Measurements from ENCODE around the gene CA4.

The CA4 gene

DNA sequence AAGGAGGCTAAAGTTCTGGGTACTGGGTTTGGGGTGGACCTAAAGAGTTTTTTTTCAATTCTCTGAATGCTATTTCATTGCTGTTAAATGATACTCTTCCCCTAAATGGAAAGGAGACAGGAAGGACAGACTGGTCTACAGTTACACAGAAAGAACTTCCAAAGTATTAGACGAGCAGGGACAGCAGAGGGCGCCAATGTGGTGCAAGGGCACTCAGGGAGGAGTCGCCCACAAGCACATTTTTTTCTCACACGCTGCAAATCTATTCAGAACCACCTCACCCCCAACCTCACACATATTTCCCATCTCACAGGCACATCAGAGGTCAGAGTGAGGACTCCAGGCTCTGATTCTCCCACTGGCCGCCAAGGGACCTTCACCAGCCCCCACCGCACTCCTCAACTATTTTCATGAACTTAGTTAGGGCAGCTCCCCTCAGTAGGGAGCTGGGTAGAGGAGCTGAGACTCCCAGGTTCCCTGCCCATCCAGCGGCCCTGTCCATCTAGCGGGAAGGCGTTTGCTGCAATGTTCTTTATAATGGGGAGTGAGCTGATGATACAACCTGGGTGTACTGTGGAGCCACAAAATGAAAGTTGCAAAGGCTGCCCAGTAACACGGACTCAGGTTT lies 6.8 kb upstream of the CA4 start:
- Histone ChIP-seq H3K36me3 (ENCODE audit: low read length) (no peaks in the 10 kb centered on the region), H2AFZ (ENCODE audit: low read depth, low read length, severe bottlenecking) (peak overlapping the region; percentile 86), H4K20me1 (ENCODE audit: low read depth, low read length) (no peaks in the 10 kb centered on the region), H3K27ac (ENCODE audit: low read depth, low read length) (no peak overlapping the region), H3K27me3 (ENCODE audit: low read length) (no peaks in the 10 kb centered on the region), H3K4me3 (ENCODE audit: insufficient read depth, low read length, poor library complexity, severe bottlenecking) (no peak overlapping the region), H3K4me2 (ENCODE audit: low read depth, low read length, poor library complexity, severe bottlenecking) (peak overlapping the region; percentile 34), H3F3A (ENCODE audit: insufficient read depth) (no peaks in the 10 kb centered on the region), H3K9me3 (ENCODE audit: insufficient read depth, low read length) (no peaks in the 10 kb centered on the region), H3K9me2 (replicated peaks; ENCODE audit: insufficient read depth, low read length) (no peaks in the 10 kb centered on the region), H3K79me2 (ENCODE audit: insufficient read depth, low read length) (no peaks in the 10 kb centered on the region), H3K9ac (ENCODE audit: low read length) (peak overlapping the region; percentile 9; the same call in 1 of the 2 replicates)
- TF ChIP-seq EZH2phosphoT487 (conservative IDR thresholded peaks at IDR 0.05; ENCODE audit: low read length) = no peak
- TF ChIP-seq, protein P1, sequence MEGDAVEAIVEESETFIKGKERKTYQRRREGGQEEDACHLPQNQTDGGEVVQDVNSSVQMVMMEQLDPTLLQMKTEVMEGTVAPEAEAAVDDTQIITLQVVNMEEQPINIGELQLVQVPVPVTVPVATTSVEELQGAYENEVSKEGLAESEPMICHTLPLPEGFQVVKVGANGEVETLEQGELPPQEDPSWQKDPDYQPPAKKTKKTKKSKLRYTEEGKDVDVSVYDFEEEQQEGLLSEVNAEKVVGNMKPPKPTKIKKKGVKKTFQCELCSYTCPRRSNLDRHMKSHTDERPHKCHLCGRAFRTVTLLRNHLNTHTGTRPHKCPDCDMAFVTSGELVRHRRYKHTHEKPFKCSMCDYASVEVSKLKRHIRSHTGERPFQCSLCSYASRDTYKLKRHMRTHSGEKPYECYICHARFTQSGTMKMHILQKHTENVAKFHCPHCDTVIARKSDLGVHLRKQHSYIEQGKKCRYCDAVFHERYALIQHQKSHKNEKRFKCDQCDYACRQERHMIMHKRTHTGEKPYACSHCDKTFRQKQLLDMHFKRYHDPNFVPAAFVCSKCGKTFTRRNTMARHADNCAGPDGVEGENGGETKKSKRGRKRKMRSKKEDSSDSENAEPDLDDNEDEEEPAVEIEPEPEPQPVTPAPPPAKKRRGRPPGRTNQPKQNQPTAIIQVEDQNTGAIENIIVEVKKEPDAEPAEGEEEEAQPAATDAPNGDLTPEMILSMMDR (IDR thresholded peaks at IDR 0.05; ENCODE audit: insufficient read depth, low read length, poor library complexity, severe bottlenecking) = peak; percentile 86

DNA sequence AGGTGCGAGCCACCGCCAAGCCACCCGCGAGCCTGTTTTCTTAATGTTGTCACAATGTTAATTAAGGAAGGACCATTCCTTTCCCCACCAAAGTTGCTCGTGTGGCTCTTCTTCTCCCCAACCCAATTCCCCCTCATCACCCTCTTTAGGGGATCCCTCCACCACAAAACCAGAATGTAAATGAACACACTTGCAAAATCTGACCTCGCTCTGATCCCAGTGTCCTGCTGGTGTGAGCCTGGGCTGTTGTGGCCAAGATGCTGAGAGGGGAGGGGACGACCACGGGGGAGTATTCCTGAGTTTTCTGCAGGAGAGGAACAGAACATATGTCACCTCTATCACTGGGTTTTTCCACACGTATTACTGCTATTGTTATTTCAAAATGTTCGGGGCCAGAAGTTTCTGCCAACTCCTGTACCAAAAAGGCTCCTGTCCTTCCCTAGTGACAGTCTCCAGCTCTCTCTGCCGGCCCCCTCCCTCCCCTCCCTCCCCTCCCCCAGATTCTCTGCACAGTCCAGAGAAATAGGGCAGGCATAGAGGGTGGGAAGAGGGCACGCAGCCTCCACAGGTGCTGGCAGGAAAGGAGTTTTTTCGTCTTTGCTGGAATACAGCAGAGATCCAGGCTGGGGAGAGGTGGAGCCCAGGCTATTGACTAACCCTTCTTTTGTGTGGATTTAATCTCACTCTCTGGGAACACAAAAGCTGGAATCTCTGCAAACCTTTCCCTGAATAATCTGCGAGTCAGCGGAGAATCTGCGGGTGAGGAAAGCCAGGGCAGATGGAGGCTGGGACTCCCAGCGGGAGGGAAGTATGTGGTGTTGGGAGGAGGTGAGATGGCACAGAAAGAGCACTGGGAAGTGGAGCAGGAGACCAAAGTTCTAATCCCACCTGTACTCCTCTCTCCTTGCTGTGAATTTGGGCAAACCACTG lies 4.5 kb upstream of the CA4 start:
- H3K27ac ChIP-seq (ENCODE audit: low read depth, low read length) = no peak overlapping the region
- H3K4me3 ChIP-seq (ENCODE audit: insufficient read depth, low read length, poor library complexity, severe bottlenecking) = no peak overlapping the region
- TF ChIP-seq, protein P1 (IDR thresholded peaks at IDR 0.05; ENCODE audit: insufficient read depth, low read length, poor library complexity, severe bottlenecking) = no peak
- no peak for TF ChIP-seq EZH2phosphoT487 (conservative IDR thresholded peaks at IDR 0.05; ENCODE audit: low read length)
- H2AFZ ChIP-seq (ENCODE audit: low read depth, low read length, severe bottlenecking) = no peak overlapping the region
- H3K36me3 ChIP-seq (ENCODE audit: low read length) = no peaks in the 10 kb centered on the region
- H4K20me1 ChIP-seq (ENCODE audit: low read depth, low read length) = no peaks in the 10 kb centered on the region
- no peaks in the 10 kb centered on the region for H3F3A ChIP-seq (ENCODE audit: insufficient read depth)
- H3K4me2 ChIP-seq (ENCODE audit: low read depth, low read length, poor library complexity, severe bottlenecking) = no peak overlapping the region
- no peaks in the 10 kb centered on the region for H3K9me2 ChIP-seq (replicated peaks; ENCODE audit: insufficient read depth, low read length)
- no peak overlapping the region for H3K9ac ChIP-seq (ENCODE audit: low read length)
- no peaks in the 10 kb centered on the region for H3K9me3 ChIP-seq (ENCODE audit: insufficient read depth, low read length)
- no peaks in the 10 kb centered on the region for H3K27me3 ChIP-seq (ENCODE audit: low read length)
- H3K79me2 ChIP-seq (ENCODE audit: insufficient read depth, low read length) = no peaks in the 10 kb centered on the region

DNA sequence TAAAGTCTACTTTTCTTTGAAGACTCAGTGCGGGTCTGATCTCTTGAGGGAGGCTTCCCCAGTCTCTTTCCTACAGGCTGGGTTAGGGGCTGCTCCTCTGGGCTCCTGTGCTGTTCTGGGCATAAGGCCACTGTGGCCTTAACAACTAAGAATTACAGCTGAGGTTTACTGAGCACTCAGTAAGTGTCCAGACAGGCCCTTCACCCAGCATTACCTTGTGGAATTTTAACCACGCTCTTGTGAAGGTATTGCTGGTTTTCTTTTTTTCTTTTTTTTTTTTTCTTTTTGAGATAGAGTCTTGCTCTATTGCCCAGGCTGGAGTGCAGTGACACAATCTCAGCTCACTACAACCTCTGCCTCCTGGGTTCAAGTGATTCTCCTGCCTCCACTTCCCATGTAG lies 3.6 kb upstream of the CA4 start:
- TF ChIP-seq, protein P1 (IDR thresholded peaks at IDR 0.05; ENCODE audit: insufficient read depth, low read length, poor library complexity, severe bottlenecking) = no peak
- TF ChIP-seq EZH2phosphoT487 (conservative IDR thresholded peaks at IDR 0.05; ENCODE audit: low read length) = no peak
- Histone ChIP-seq H3K4me3 (ENCODE audit: insufficient read depth, low read length, poor library complexity, severe bottlenecking) (no peak overlapping the region), H3K9me2 (replicated peaks; ENCODE audit: insufficient read depth, low read length) (no peaks in the 10 kb centered on the region), H4K20me1 (ENCODE audit: low read depth, low read length) (no peaks in the 10 kb centered on the region), H3K79me2 (ENCODE audit: insufficient read depth, low read length) (no peaks in the 10 kb centered on the region), H3K36me3 (ENCODE audit: low read length) (no peaks in the 10 kb centered on the region), H3K4me2 (ENCODE audit: low read depth, low read length, poor library complexity, severe bottlenecking) (no peak overlapping the region), H3K9me3 (ENCODE audit: insufficient read depth, low read length) (no peaks in the 10 kb centered on the region), H2AFZ (ENCODE audit: low read depth, low read length, severe bottlenecking) (no peak overlapping the region), H3K27me3 (ENCODE audit: low read length) (no peaks in the 10 kb centered on the region), H3F3A (ENCODE audit: insufficient read depth) (no peaks in the 10 kb centered on the region), H3K27ac (ENCODE audit: low read depth, low read length) (no peak overlapping the region), H3K9ac (ENCODE audit: low read length) (no peak overlapping the region)

All from SU-DHL-6 (cell line).